ENCODE data around the gene SERPINI1. TPM values are rescaled to one million over a fixed set of nuclear protein-coding genes. Genes with fewer than 3 reads are reported as not detected.

Gene SERPINI1
- total RNA-seq, 1 experiment from 2014 or later, result 8.0 TPM

- Histone ChIP-seq H3K27me3 (ENCODE audit: control insufficient read depth, insufficient read depth, low read length) (no peaks in the 10 kb centered on the region), H3K9me3 (ENCODE audit: control insufficient read depth, insufficient read depth, low read depth, low read length) (no peaks in the 10 kb centered on the region), H3K4me1 (ENCODE audit: control insufficient read depth, insufficient read depth, low read length) (no peaks in the 10 kb centered on the region), H3K27ac (ENCODE audit: low read length) (no peak overlapping the region), H3K4me3 (ENCODE audit: low read depth in 2 of 2, low read length in 2 of 2) (no peak overlapping the region), H3K36me3 (ENCODE audit: control insufficient read depth, insufficient read depth, low read length) (no peaks in the 10 kb centered on the region)
- ChIA-PET CTCF (no interaction called here), POLR2A (no interaction called here)
- no peak for ATAC-seq
- intact Hi-C loops (cut with micrococcal nuclease; ENCODE audit: unreplicated experiment), result no loop called here
- TF ChIP-seq TCF7L2 (IDR thresholded peaks at IDR 0.05; ENCODE audit: low read depth, low read length) (no peak), POLR2AphosphoS5 (IDR thresholded peaks at IDR 0.05; ENCODE audit: low read depth, low read length) (no peak), SIN3A (IDR thresholded peaks at IDR 0.05; ENCODE audit: borderline replicate concordance, insufficient read depth, low read depth, low read length) (no peak), CTCF (IDR thresholded peaks at IDR 0.05) (no peak)
- TF ChIP-seq, protein P1, sequence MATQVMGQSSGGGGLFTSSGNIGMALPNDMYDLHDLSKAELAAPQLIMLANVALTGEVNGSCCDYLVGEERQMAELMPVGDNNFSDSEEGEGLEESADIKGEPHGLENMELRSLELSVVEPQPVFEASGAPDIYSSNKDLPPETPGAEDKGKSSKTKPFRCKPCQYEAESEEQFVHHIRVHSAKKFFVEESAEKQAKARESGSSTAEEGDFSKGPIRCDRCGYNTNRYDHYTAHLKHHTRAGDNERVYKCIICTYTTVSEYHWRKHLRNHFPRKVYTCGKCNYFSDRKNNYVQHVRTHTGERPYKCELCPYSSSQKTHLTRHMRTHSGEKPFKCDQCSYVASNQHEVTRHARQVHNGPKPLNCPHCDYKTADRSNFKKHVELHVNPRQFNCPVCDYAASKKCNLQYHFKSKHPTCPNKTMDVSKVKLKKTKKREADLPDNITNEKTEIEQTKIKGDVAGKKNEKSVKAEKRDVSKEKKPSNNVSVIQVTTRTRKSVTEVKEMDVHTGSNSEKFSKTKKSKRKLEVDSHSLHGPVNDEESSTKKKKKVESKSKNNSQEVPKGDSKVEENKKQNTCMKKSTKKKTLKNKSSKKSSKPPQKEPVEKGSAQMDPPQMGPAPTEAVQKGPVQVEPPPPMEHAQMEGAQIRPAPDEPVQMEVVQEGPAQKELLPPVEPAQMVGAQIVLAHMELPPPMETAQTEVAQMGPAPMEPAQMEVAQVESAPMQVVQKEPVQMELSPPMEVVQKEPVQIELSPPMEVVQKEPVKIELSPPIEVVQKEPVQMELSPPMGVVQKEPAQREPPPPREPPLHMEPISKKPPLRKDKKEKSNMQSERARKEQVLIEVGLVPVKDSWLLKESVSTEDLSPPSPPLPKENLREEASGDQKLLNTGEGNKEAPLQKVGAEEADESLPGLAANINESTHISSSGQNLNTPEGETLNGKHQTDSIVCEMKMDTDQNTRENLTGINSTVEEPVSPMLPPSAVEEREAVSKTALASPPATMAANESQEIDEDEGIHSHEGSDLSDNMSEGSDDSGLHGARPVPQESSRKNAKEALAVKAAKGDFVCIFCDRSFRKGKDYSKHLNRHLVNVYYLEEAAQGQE (IDR thresholded peaks at IDR 0.05; ENCODE audit: insufficient read depth in 1 of 2, low read depth in 2 of 2, low read length in 1 of 2), result no peak
- in situ Hi-C loops (cut with HindIII; ENCODE audit: low pct_unique_long_range_greater_than_20kb, low sequenced_read_pairs), result no loop called here
- DNase-seq (ENCODE audit: low read depth, low spot score), result no peak
- BruUV-seq (replicated peaks), result no TSS peak
Measured at GRCh38 chr3:167859610-167860009, 124.1 kb downstream of the SERPINI1 start.

DNA sequence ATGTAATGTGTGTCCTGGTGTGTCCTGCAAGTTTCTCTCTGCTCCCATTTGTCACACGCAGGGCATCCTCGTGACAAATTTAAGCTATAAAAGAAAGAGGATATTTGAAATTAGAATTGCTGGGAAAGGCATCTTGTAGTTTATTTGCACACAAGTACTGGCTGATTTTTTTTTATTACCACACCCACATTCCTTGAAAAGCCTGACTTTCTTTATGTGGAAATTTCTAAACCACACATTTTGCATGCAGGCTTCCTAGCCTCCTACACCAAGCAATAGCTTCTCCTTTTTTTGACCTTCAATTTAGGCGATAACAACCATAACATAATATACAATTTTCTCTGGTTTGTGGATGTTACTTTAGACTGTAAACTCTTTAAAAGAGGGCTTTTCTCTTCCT is 126.1 kb downstream of the SERPINI1 start:
- no peaks in the 10 kb centered on the region for H3K9me3 ChIP-seq (ENCODE audit: control insufficient read depth, insufficient read depth, low read depth, low read length)
- ATAC-seq (no peak), DNase-seq (ENCODE audit: low read depth, low spot score) (no peak)
- POLR2A ChIA-PET, result no interaction called here
- H3K36me3 ChIP-seq (ENCODE audit: control insufficient read depth, insufficient read depth, low read length), result no peaks in the 10 kb centered on the region
- CTCF ChIA-PET, result no interaction called here
- no TSS peak for BruUV-seq (replicated peaks)
- H3K27me3 ChIP-seq (ENCODE audit: control insufficient read depth, insufficient read depth, low read length), result no peaks in the 10 kb centered on the region
- no peak for TF ChIP-seq POLR2AphosphoS5 (IDR thresholded peaks at IDR 0.05; ENCODE audit: low read depth, low read length)
- TF ChIP-seq TCF7L2 (IDR thresholded peaks at IDR 0.05; ENCODE audit: low read depth, low read length), result no peak
- TF ChIP-seq, protein P1 (IDR thresholded peaks at IDR 0.05; ENCODE audit: insufficient read depth in 1 of 2, low read depth in 2 of 2, low read length in 1 of 2), result no peak
- TF ChIP-seq SIN3A (IDR thresholded peaks at IDR 0.05; ENCODE audit: borderline replicate concordance, insufficient read depth, low read depth, low read length), result no peak
- no peak for TF ChIP-seq CTCF (IDR thresholded peaks at IDR 0.05)
- in situ Hi-C loops (cut with HindIII; ENCODE audit: low pct_unique_long_range_greater_than_20kb, low sequenced_read_pairs), result no loop called here
- no peak overlapping the region for H3K27ac ChIP-seq (ENCODE audit: low read length)
- intact Hi-C loops (cut with micrococcal nuclease; ENCODE audit: unreplicated experiment), result no loop called here
- H3K4me3 ChIP-seq (ENCODE audit: low read depth in 2 of 2, low read length in 2 of 2), result no peak overlapping the region
- no peaks in the 10 kb centered on the region for H3K4me1 ChIP-seq (ENCODE audit: control insufficient read depth, insufficient read depth, low read length)
